Duodenal mucosa (tissue), 2 donors: ENCODE measurements around the gene BUD23.
A peak's percentile ranks its signal among the peaks of the same experiment; 100 is the strongest.

Source experiments
- H3K27ac ChIP-seq: one replicate; pipeline ENCODE4 v1.7.0; 2013; ENCODE audit warnings: low read depth, low read length
- H3K27me3 ChIP-seq, 2 donors: one replicate each; pipeline ENCODE4 v1.7.0; 2013; ENCODE audit warnings: low read length in 2 of 2, control low read depth in 1 of 2; ENCODE audit not compliant: insufficient read depth in 2 of 2, control insufficient read depth in 1 of 2
- H3K36me3 ChIP-seq, 2 donors: one replicate each; pipeline ENCODE4 v1.7.0; 2013; ENCODE audit warnings: low read length in 2 of 2, control low read depth in 1 of 2; ENCODE audit not compliant: insufficient read depth in 2 of 2, control insufficient read depth in 1 of 2
- H3K4me1 ChIP-seq, 2 donors: one replicate each; pipeline ENCODE4 v1.7.0; 2013; ENCODE audit warnings: low read length in 2 of 2, control low read depth in 1 of 2; ENCODE audit not compliant: insufficient read depth in 2 of 2, control insufficient read depth in 1 of 2
- H3K4me3 ChIP-seq, 2 donors: one replicate each; pipeline ENCODE4 v1.7.0; 2013; ENCODE audit warnings: low read length in 2 of 2, low read depth in 1 of 2
- H3K9ac ChIP-seq, 2 donors: one replicate each; pipeline ENCODE4 v1.7.0; 2013; ENCODE audit warnings: low read length in 2 of 2, low read depth in 1 of 2
- H3K9me3 ChIP-seq, 2 donors: one replicate each; pipeline ENCODE4 v1.7.0; 2013; ENCODE audit warnings: low read length in 2 of 2, control low read depth in 1 of 2; ENCODE audit not compliant: control insufficient read depth in 1 of 2

Gene BUD23, protein sequence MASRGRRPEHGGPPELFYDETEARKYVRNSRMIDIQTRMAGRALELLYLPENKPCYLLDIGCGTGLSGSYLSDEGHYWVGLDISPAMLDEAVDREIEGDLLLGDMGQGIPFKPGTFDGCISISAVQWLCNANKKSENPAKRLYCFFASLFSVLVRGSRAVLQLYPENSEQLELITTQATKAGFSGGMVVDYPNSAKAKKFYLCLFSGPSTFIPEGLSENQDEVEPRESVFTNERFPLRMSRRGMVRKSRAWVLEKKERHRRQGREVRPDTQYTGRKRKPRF

DNA sequence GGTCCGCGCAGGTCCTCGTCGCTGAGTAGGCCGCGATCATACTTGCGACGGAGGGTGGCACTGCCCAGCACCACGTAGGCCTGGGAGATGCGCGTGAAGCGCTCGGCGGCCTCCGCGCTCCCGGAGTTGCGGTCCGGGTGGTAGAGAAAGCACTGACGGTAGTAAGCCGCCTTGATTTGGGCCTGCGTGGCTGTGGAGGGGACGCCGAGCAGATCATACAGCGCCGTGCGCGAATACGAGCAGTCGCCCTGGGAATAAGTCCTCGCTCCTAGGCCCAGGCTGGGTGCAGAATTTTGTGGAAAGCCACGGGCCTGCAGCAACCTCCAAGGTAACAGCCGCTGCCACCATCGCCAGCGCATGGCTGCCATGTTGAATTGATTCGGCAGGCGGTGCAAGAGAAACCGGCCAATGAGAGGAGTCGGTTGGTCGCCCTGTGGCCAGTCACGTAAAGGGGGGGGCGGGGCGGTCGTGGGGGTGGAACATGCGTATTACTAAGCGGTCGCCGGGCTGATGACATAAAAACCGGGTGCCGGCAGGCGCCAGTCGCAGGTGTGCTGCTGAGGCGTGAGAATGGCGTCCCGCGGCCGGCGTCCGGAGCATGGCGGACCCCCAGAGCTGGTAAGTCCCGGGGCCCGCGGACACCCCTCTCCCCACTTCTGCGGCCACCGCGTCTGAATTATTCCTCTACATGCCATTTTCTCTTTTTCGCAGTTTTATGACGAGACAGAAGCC is at the start of gene BUD23, which contains the start of gene DNAJC30:
Gene BUD23 (plus strand): TSS at position 542 of the 732 bp plus-strand sequence. CDS start 29 bp downstream, at position 571.
Gene DNAJC30 (minus strand): TSS at position 398 of the 732 bp plus-strand sequence. CDS start 30 bp downstream, at position 368.
- H3K4me1 ChIP-seq, result peaks cover 16 to 24% of the 10 kb centered on the region in 2 donors
- no peaks in the 10 kb centered on the region for H3K9me3 ChIP-seq
- H3K27me3 ChIP-seq, result no peaks in the 10 kb centered on the region
- H3K9ac ChIP-seq, result peak within 1 kb of the TSS; percentile 87 to 90
- H3K36me3 ChIP-seq, result peaks cover 7 to 26% of the 10 kb centered on the region in 2 donors
- peak within 1 kb of the TSS; percentile 71 for H3K27ac ChIP-seq
- peak within 1 kb of the TSS; percentile 91 to 99 for H3K4me3 ChIP-seq

DNA sequence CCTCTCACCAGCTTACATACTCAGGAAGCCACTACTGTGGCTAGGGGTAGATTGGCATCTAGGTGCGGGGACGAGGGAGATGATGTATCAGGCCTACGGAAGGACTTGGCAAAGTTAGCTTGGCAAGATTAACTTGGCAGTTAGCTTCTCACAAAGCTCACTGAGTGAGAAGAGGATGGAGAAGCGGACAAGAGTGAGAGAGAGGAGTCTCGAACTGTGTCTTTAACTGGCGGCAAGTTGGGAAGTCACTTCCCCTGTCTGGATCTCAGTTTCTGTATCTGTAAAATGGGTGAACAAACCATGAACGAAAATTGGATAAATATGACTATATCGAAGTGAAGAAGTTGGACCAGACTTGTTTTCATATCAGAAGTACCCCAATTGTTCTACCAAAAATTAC is 49.6 kb upstream of the BUD23 start:
- Histone ChIP-seq H3K27me3 (no peaks in the 10 kb centered on the region), H3K9me3 (no peaks in the 10 kb centered on the region), H3K9ac (no peak overlapping the region), H3K4me3 (no peak overlapping the region), H3K4me1 (no peaks in the 10 kb centered on the region), H3K27ac (no peak overlapping the region), H3K36me3 (no peaks in the 10 kb centered on the region)

DNA sequence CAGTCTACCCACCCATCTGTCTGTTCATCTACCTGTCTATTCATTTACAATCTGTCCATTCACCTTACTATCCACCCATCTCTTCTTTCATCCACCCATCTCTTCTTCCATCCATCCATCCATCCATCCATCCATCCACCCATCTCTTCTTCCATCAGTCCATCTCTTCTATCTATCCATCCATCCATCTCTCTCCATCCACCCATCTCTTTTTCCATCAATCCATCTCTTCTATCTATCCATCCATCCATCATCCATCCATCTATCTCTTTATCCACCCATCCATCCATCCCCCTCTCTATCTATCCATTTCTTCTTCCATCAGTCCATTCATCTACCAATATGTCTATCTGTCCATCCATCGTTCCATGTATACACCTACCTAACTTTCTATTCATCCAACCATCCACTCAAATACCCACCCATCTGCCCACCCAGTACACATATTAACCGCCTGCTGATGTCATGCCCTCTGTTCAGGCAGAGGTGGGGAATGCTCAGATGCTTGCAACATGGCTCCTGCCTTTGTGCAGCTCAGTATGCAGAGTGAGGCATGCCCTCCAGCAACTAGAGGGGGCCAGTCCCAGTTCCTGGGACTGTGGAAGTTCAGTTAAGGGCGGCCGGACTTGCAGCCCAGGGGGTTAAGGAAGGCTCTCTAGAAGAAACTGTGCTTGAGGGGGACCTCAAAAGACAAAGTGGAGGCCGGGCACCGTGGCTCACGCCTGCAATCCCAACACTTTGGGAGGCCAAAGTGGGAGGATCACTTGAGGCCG is 47.8 kb upstream of the BUD23 start:
- Histone ChIP-seq H3K27me3 (no peaks in the 10 kb centered on the region), H3K27ac (no peak overlapping the region), H3K9ac (no peak overlapping the region), H3K4me1 (no peaks in the 10 kb centered on the region), H3K4me3 (no peak overlapping the region), H3K9me3 (no peaks in the 10 kb centered on the region), H3K36me3 (no peaks in the 10 kb centered on the region)

DNA sequence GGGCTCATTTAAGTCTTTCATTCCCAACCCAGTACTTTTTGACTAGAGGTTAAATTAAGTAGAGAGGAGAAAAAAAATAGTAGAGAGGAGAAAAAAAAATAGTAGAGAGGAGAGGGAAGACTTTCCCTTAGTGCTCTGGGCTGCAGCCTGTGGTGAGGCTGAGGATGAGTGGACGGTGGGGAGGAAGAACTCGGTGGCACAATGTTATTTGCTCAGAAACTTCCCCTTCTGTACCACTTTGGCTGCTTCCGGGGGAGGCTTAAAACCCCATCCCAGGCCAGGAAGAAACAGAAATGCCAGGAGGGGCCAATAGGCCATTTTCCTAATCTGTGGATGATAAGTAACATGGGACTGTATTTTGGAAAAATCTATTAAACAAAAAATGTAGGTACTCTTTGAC is 44.5 kb upstream of the BUD23 start:
- no peaks in the 10 kb centered on the region for H3K36me3 ChIP-seq
- H3K27me3 ChIP-seq, result no peaks in the 10 kb centered on the region
- H3K27ac ChIP-seq, result no peak overlapping the region
- no peak overlapping the region for H3K4me3 ChIP-seq
- H3K9me3 ChIP-seq, result peaks cover 0 to 10% of the 10 kb centered on the region in 2 donors
- no peak overlapping the region for H3K9ac ChIP-seq
- H3K4me1 ChIP-seq, result no peaks in the 10 kb centered on the region

DNA sequence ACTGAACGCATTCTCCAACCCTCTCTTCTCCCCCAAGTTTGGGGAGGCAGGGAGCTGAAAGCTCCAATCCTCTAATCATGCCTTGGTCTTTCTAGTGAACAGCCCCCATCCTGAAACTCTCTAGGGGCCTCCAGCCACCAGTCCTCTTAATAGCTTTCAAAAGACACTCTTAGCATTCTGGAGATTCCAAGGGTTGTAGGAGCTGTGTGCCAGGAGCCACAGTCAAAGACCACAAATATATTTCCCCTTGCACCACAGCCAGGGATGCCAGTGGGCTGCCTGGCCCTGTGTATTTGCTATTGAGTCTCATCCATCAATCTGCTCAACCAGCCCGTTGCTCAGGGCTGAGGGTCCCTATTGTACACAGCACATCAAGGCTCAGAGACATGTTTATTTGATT is 40.6 kb upstream of the BUD23 start:
- peaks cover 0 to 10% of the 10 kb centered on the region in 2 donors for H3K9me3 ChIP-seq
- peaks cover 4 to 6% of the 10 kb centered on the region in 2 donors for H3K27me3 ChIP-seq
- no peaks in the 10 kb centered on the region for H3K36me3 ChIP-seq
- no peak overlapping the region for H3K27ac ChIP-seq
- H3K4me1 ChIP-seq, result peaks cover 5 to 18% of the 10 kb centered on the region in 2 donors
- no peak overlapping the region for H3K4me3 ChIP-seq
- no peak overlapping the region for H3K9ac ChIP-seq

DNA sequence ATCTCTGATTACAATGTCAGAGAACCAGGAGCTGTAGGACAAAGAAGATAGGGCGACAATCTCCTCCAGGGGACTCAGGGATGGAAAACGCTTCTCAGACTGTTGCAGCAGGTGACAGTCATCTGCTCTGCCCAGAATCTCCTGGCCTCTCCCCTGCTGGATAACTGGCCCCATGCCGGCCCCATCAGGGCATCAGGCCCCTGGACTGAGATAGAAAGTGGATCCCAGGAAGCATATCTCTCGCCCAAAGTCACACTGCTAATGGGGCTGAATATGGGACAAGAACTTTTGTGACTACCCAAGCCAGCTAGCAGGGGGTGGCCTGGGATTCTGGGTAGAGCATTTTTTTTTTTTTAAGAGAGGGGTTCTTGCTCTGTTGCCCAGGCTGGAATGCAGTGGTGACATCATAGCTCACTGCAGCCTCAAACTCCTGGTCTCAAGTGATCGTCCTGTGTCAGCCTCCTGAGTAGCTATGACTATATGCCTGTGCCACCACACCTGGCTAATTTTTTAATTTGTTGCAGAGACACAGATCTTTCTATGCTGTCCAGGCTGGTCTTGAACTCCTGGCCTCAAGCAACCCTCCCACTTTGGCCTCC is 38.6 kb upstream of the BUD23 start:
- no peak overlapping the region for H3K27ac ChIP-seq
- H3K4me1 ChIP-seq, result peaks cover 12 to 18% of the 10 kb centered on the region in 2 donors
- H3K4me3 ChIP-seq, result no peak overlapping the region
- H3K36me3 ChIP-seq, result no peaks in the 10 kb centered on the region
- peaks cover 6 to 12% of the 10 kb centered on the region in 2 donors for H3K27me3 ChIP-seq
- H3K9me3 ChIP-seq, result peaks cover 0 to 10% of the 10 kb centered on the region in 2 donors
- no peak overlapping the region for H3K9ac ChIP-seq

DNA sequence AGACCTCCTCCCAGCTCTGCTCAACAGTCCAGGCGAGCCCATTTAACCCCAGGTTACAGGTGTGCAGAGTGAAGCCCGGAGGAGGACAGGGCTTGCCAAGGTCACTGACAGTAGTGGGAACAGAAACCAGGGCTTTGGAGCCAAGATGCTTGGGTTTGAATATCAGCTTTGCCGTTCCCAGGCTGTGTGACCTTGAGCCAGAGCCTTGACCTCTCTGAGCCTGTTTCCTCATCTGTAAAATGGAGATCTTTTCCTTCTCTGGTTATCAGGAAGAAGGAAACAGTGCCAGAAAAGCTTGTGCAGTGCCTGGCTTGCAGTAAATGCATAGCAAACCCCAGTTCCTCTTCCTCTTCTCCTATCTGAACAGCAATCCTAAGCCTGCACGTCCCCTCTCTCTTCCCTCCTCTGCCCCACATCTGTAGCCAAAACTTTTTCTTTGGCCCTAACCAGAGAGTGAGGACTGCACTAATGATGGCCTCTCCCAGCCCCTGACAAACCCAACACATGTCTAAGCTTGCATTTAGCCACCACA is 37.7 kb upstream of the BUD23 start:
- Histone ChIP-seq H3K27me3 (peaks cover 6 to 12% of the 10 kb centered on the region in 2 donors), H3K4me1 (peaks cover 12 to 18% of the 10 kb centered on the region in 2 donors), H3K27ac (no peak overlapping the region), H3K9me3 (peaks cover 0 to 10% of the 10 kb centered on the region in 2 donors), H3K36me3 (no peaks in the 10 kb centered on the region), H3K9ac (no peak overlapping the region), H3K4me3 (no peak overlapping the region)

DNA sequence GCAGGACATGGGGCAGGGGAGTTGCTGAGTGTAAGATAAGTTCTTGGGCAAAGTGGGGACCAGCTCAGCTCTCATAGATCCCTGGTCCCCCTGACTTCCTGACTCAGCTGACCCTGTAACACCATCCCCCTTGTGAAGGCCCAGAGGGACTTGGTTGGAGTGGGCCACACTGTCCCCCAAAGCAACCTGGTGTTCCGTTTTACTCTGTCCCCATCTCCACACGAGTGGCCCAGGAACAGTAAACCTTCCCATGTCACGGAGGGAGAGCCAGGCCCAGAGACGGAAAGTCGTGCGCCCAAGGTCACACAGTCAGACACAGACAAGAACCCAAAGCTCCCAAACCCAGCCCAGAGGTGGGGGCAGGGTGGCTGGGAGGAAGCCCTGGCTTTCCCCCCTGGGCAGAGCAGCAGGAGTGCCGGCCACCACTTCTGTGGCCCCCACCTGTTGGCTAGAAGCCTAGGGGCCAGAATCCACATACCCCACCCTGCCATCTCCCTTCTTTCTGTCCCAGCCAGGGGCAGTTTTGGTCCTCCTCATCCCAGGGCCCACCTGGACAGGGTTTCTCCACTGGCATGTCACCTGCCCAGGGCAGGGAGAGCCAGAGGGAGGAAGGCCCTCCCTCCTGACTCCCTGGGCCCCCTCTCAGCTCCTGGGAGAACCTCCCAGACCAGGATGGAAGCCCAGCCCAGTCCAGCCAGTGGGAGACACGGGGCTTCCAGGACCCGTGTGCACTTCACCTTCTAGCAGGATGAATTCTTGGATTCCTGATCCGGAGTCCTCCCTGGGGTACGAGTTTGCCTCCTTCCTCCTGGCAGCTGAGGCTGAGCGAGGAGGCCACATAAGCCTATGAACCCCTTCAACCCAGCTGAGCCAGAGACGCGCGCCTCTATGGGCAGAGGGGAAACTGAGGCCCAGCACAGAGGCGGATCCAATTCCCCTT is 36.3 kb upstream of the BUD23 start:
- Histone ChIP-seq H3K9ac (peak overlapping the region; percentile 29 to 38), H3K9me3 (peaks cover 0 to 1% of the 10 kb centered on the region in 2 donors), H3K36me3 (no peaks in the 10 kb centered on the region), H3K4me3 (peak overlapping the region; percentile 13 to 49), H3K4me1 (peaks cover 12 to 18% of the 10 kb centered on the region in 2 donors), H3K27me3 (peaks cover 6 to 12% of the 10 kb centered on the region in 2 donors), H3K27ac (no peak overlapping the region)
